Measurements from ENCODE around the gene SPATA24.
"Not testable (repeated sequence)": the region's sequence is repeated elsewhere in the genome, so short reads cannot be mapped to it uniquely, and the experiment has no call there.

DNA sequence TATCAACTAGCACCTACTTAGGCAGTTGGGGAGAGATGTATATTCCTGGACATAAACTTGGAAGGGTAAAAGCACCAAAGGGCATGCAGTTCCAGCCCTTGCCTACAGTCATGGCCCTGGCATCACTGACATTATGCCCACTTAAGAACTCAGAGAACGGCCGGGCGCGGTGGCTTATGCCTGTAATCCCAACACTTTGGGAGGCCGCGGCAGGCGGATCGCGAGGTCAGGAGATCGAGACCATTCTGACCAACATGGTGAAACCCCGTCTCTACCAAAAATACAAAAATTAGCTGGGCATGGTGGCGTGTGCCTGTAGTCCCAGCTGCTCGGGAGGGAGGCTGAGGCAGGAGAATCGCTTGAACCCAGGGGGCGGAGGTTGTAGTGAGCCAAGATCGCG is 36.5 kb upstream of the SPATA24 start:
- TF ChIP-seq CTCF, POLR2A (IDR thresholded peaks at IDR 0.05): not testable (repeated sequence)
